Amygdala (tissue), 56 donors: ENCODE results near the gene HAUS1.
"Not testable (repeated sequence)": the region's sequence is repeated elsewhere in the genome, so short reads cannot be mapped to it uniquely, and the experiment has no call there.

Source experiments
- DNase-seq, 56 donors: peaks; one replicate each; lab custom pipeline; 2025; lab: John Stamatoyannopoulos, UW

The HAUS1 gene

GRCh38 chr18:46084431-46084830, 19.8 kb upstream of the HAUS1 start:
- no peak for DNase-seq

- not testable (repeated sequence) for DNase-seq
Measured at GRCh38 chr18:46088501-46088900, 15.7 kb upstream of the HAUS1 start.

- DNase-seq, result no peak
Measured at GRCh38 chr18:46095532-46095931, 8.7 kb upstream of the HAUS1 start.

GRCh38 chr18:46096651-46097300, 7.4 kb upstream of the HAUS1 start:
- peak in 1 of 56 donors; percentile 14 for DNase-seq

- DNase-seq, result peak in 1 of 56 donors; percentile 52
Measured at GRCh38 chr18:46097431-46097800, 6.8 kb upstream of the HAUS1 start.

- DNase-seq, result peak; percentile 52 to 95 (median 84)
Measured at GRCh38 chr18:46097801-46098615, 6.2 kb upstream of the HAUS1 start, which contains the start of gene ATP5F1A. ATP5F1A (minus strand) TSS chr18:46098296; CDS start chr18:46098231, 65 bp downstream.

GRCh38 chr18:46098616-46098933, 5.6 kb upstream of the HAUS1 start:
- peak in 1 of 56 donors; percentile 42 for DNase-seq

GRCh38 chr18:46099463-46099862, 4.7 kb upstream of the HAUS1 start:
- no peak for DNase-seq

- DNase-seq, result no peak
Measured at GRCh38 chr18:46109386-46109785, 5.2 kb downstream of the HAUS1 start.

- no peak for DNase-seq
Measured at GRCh38 chr18:46110406-46110805, 6.2 kb downstream of the HAUS1 start.

GRCh38 chr18:46113751-46114150, 9.6 kb downstream of the HAUS1 start:
- DNase-seq, result no peak

- DNase-seq, result not testable (repeated sequence)
Measured at GRCh38 chr18:46126625-46127024, 22.4 kb downstream of the HAUS1 start.

- DNase-seq, result no peak
Measured at GRCh38 chr18:46130061-46130460, 25.9 kb downstream of the HAUS1 start.

- DNase-seq, result not testable (repeated sequence)
Measured at GRCh38 chr18:46130549-46130948, 26.4 kb downstream of the HAUS1 start.

- no peak for DNase-seq
Measured at GRCh38 chr18:46133534-46133933, 29.3 kb downstream of the HAUS1 start.

GRCh38 chr18:46134920-46135675, 30.9 kb downstream of the HAUS1 start:
- DNase-seq, result peak in 7 of 56 donors; percentile 2 to 25 (median 11)

- DNase-seq, result no peak
Measured at GRCh38 chr18:46140173-46140572, 36.0 kb downstream of the HAUS1 start.

- DNase-seq, result no peak
Measured at GRCh38 chr18:46141199-46141598, 37.0 kb downstream of the HAUS1 start.

- peak in 12 of 56 donors; percentile 1 to 46 (median 8) for DNase-seq
Measured at GRCh38 chr18:46148810-46149209, 44.6 kb downstream of the HAUS1 start.

- no peak for DNase-seq
Measured at GRCh38 chr18:46152436-46152807, 48.2 kb downstream of the HAUS1 start.
